NCI-H510A treated with DMSO at 0.1 percent for 48 hours (cell line): ENCODE measurements around the gene ECT2.
A peak's percentile ranks its signal among the peaks of the same experiment; 100 is the strongest.
"Not testable (repeated sequence)": the region's sequence is repeated elsewhere in the genome, so short reads cannot be mapped to it uniquely, and the experiment has no call there.

Experiments used
- DNase-seq: peaks from one replicate; lab custom pipeline; 2025; lab: John Stamatoyannopoulos, UW

ECT2 gene

DNA sequence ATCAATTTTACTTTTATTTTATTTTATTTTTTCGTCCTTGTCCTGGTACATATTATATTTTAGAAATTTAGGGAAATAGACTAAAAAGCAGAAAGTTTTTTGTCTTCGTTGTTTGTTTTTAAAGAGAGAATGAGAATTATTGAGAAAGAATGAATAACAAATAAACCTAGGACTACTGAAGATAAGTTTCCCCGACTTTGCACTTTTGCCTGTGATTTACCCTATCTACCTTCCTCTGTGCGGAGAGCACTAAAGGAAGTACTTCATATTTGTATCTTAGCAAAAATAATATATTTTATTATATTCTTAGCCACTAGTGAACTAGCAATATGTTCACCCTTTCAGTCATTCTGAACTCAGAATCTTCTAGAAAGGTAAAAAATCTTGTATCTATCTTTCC is 60.6 kb downstream of the ECT2 start:
- DNase-seq = no peak

DNA sequence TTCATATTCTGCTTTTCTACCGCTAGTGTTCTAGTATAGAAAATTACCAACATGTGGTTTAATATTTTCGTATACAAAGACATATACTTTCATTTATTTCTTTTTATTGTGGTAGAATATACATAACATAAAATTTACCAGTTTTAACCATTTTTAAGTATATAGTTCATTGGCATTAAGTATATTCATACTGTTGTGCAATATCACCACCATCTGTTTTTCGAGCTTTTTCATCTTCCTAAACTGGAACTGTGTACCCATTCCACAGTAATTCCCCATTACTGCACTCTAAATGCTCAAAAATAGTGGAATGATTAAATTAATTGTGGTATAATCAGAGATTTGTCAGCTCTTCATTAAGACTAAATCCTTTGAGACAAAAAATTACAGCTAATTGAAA is 62.9 kb downstream of the ECT2 start:
- DNase-seq = no peak

- no peak for DNase-seq
Observed at GRCh38 chr3:172814738-172815137, 64.2 kb downstream of the ECT2 start.

- no peak for DNase-seq
Observed at GRCh38 chr3:172815857-172816256, 65.3 kb downstream of the ECT2 start.

DNA sequence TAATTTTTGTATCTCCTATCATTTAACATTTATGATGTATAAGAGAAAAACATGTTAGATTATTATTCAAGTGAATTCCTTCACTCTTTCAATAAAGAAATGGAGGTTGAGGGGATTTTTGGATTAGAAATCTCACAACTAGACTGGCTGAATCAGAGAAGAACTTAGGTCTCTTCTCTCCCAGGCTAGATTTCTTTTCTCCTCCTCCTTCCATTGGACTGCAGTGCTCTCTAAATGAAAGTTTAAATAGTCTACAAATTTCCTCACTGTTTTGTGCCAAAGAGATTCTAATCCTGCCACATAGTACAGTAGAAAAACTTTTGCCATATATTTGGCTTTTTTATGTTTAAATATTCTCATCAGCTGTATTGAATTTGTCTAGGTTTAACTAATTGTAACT is 65.8 kb downstream of the ECT2 start:
- DNase-seq = no peak

GRCh38 chr3:172816968-172817367 is 66.4 kb downstream of the ECT2 start:
- DNase-seq = no peak

DNA sequence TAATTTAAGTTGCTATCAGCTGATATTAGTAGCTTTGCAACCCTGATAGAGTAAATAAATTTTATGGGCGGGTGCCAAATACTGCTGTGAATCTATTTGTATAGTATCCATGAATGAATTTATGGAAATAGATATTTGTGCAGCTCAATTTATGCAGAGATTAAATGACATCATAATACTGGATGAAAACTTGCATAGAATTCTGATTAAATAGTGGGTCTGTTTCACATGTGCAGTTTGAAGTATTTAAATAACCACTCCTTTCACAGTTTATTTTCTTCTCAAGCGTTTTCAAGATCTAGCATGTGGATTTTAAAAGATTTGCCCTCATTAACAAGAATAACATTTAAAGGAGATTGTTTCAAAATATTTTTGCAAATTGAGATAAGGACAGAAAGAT is 70.0 kb downstream of the ECT2 start:
- DNase-seq = no peak

GRCh38 chr3:172824229-172824628 is 73.7 kb downstream of the ECT2 start:
- peak; percentile 6 for DNase-seq

- DNase-seq = not testable (repeated sequence)
Observed at GRCh38 chr3:172827231-172827630, 76.7 kb downstream of the ECT2 start.

DNA sequence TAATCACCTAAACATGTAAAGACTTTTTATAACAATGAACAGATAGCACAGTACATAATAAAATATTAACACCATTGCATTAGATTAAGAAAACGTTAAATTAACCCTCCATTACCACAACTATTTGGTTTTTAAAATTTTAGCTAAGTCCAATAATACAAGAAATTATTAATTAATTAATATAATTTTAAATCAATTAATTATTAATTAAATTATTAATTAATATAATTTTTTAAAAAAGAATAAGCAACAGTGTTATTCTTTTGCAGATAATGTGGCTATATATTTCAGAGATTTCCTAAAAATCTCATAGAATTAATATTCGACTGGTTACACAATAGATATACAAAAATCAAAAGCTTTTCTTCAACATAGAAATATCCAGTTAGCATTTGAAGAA is 82.5 kb downstream of the ECT2 start:
- DNase-seq = no peak

DNA sequence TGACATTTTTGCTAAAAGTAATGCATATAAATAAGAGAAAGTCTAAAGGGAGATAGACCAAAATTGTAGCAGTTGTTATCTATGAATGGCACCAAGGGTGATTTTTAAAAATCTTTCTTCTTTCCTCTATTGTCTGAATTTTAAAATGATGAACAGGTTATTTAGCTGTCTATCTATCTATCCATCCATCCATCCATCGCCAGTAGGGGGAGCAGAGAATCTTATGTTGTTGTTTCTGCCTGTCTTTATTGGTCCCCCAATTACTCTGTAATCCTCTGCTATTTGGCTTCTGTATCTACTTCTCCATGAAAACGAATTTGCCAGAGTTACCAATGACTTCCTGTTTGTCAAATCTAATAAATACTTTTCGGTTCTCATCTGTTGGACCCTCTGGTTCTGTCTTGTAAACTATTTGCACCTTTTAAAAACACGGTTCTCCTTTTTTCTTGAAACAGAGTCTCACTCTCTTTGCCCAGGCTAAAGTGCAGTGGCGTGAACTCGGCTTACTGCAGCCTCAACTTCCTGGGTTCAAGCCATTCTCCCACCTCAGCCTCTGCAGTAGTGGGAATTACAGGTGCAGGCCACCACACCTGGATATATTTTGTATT is 86.0 kb downstream of the ECT2 start:
- peak; percentile 41 for DNase-seq

DNA sequence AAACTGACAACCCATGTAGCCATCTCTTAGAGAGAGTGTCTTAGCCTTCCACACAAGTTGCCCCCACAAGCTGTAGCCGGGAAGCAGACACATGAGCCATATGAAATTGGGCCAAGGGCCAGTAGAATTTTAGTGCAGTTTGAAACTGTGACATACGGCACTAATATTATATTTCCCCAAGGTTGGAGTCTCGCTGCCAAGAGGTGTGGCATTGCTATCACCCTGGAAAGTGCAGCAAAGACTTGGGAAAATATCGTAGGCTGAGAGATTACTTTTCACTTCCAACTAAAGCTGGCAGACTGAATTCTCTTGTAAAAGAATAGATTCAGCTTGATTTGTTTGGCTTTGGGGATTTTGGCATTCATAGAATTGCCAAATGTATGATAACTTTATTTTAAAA is 89.2 kb downstream of the ECT2 start:
- no peak for DNase-seq

DNA sequence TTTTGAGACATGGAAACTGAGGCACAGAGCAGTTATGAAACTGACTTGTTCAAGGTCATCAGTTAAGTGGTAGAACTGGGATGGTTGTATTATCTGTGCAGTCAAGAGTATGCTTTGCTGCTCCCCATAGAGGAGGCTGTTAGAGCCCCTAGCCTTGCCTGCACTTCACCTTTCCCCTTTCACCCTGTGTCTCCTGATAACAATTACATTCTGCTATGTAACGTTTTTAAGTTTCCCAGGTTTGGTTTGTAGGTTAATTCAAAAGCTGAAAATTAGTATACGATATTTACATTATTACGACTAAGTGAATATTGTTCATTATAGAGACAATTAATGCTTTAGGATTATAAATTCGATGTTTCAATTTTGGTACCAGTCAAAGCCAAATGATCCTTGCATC is 89.9 kb downstream of the ECT2 start:
- no peak for DNase-seq

GRCh38 chr3:172840913-172841312 is 90.4 kb downstream of the ECT2 start:
- no peak for DNase-seq

- DNase-seq = no peak
Observed at GRCh38 chr3:172844428-172844827, 93.9 kb downstream of the ECT2 start.

DNA sequence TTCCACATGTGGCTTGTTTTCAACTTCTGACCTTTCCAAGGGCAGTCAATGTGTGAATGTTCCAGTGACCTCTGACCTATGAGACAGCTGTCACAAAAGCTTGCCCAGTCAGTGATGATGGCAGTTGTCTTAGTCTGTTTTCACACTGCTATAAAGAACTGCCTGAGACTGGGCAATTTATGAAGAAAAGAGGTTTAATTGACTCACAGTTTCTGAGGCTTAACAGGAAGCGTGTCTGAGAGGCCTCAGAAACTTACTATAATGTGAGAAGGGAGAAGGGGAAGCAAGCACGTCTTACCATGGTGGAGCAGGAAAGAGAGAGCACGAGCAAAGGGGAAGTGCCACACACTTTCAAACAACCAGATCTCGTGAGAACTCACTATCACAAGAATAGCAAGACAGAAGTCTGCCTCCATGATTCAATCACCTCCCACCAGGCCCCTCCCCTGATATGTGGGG is 95.6 kb downstream of the ECT2 start:
- DNase-seq = no peak

GRCh38 chr3:172846706-172847105 is 96.2 kb downstream of the ECT2 start:
- DNase-seq = no peak

DNA sequence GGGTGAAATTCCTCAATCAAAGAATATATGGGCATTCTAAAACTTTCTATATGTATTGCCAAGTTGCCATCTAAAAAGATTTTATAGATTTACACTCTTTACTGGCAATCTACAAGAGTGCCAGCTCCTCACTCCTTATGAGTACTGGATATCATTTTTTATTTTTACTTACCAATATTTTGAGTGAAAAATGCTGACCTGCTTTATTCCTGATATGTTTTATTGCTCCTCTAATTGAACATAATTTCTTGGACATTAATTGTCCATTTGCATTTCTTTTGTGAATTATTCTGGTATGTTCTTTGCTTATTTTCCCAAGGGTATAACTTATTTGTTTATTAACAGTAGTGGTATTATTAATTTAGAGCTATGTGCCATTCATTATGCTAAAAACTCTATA is 96.8 kb downstream of the ECT2 start:
- no peak for DNase-seq

DNA sequence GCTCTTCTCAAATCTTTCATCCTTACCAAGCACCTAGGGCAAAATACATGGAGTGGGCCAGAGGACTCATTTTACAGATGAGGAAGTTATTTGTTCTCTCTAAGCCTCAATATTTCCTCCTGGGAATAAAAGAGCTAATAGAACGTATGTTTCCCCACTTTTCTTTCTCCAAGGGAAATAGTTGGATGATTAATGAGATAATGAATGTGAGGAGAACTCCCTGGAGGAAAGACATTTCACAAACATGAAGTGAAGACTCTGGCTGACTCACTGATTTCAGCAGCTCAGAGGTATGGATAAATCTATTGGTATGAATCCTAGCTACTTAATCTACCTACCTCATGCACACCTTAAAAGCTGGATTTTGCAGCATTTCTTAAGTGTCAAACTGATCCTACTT is 98.4 kb downstream of the ECT2 start:
- no peak for DNase-seq

GRCh38 chr3:172853005-172853404 is 102.5 kb downstream of the ECT2 start:
- DNase-seq = no peak

DNA sequence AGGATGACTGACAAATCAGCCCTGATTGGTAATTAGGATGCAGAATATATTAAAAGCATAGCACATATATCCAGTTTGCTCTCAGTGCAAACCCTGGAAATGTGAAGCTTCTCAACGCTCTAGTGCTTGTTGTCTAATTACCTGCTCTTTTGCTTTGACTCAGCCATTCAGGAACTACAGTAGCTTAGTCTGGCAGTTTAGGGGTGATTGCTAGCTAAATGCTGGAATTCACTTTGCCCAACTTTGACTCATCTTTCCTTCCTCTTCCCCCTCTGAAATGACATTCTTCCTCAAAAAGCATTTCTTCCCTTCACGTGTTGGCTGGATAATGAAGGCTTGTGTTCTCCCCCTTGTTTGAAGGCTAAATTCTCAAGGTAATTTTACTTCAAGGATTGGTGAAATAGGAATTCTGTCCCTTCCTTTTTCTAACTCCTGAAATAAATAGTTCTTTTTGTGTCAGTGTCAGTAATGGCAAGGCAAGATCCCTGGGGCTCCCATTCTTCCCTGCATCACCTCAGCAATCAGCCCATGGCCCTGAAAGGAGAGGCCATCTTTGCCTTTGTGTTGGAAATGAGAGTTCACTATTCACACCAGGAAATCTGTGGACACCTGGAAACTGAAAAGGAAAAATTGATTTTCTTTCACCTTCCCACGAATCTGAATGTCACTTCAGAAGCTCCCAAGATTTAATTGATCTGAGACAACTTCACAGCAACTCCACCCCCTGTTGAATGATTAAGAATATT is 103.6 kb downstream of the ECT2 start:
- no peak for DNase-seq

GRCh38 chr3:172855037-172855436 is 104.5 kb downstream of the ECT2 start:
- no peak for DNase-seq

GRCh38 chr3:172856795-172857742 is 106.5 kb downstream of the ECT2 start:
- DNase-seq = no peak
